ENCODE measurements around the gene DSTYK.
A peak's percentile ranks its signal among the peaks of the same experiment; 100 is the strongest.
"Not testable (repeated sequence)": the region's sequence is repeated elsewhere in the genome, so short reads cannot be mapped to it uniquely, and the experiment has no call there.

The DSTYK gene

DNA sequence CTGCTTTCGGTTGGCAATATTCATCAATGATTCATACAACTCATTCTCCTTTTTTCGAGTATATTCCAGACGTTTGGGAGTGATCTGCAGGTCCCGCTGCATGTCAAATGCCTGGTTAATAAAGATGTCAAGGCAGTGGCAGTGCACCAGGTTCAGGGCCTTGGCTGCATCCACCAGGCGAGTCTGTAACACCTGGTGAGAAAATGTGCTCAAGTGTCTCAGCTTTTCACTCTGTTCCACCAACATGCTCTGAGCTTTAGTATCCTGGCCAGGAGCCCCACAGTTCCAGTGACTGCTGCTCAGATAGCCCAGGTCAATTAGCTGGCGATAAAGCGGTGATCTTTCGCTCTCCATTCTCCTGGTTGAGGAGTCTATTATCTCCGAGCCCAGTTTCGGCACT lies 42.3 kb downstream of the DSTYK start:
- DNase-seq: no peak

DNA sequence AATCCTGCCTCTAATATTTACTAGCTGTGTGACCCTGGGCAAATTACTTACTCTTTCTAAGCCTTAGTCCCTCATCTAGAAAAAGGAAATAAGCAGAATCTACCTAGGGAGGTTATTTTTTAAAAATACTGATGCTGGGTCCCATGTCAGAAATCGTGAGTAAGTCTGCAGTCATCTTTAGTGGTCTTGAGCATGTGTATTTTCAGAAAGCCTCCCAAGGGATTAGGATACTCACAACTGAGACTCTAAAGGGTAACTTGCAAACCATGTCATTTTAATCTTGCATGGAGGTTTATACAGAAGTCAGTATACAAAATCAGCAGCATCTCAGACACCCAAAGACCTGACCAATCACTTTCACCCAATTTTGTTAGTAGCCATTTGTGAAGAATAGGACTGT lies 43.2 kb downstream of the DSTYK start:
- DNase-seq: no peak

DNA sequence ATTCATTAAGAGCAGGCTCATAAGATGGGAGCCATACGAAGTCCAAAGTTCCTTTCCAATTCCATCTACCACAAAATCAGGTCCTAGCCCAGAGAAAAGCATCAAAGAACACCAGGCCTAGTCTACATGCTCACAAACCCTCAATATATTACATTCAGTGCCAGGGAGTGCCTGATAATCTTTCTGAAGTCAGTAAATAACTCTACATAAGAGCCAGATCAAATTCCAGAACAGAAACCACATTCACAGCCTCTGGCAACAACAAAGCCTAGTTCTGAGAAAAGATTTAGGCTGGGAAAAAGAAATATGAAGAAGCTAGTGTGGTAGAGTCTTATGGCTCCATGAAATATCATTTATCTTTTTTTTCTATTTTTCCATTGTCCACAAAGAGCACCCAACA lies 49.2 kb downstream of the DSTYK start:
- no peak for DNase-seq

DNA sequence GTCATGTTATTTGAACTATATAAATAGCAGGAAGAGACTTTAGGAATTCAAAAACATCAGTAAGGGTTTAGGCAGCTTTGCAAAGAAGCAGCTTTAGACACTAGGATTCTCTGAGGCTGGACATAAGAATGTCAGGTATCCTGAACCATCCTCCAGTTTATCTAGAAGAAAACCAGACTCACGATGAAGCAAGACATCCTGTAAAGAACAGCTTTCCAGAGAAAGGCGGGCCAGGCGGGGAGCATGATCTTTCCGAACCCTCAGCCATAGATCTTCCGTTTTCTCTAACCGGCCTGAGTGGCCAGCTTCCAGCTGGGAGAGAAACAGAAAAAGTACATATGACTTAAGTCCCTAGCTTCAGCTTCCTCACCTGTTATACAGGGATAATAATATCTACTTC lies 50.4 kb downstream of the DSTYK start:
- DNase-seq: no peak

DNA sequence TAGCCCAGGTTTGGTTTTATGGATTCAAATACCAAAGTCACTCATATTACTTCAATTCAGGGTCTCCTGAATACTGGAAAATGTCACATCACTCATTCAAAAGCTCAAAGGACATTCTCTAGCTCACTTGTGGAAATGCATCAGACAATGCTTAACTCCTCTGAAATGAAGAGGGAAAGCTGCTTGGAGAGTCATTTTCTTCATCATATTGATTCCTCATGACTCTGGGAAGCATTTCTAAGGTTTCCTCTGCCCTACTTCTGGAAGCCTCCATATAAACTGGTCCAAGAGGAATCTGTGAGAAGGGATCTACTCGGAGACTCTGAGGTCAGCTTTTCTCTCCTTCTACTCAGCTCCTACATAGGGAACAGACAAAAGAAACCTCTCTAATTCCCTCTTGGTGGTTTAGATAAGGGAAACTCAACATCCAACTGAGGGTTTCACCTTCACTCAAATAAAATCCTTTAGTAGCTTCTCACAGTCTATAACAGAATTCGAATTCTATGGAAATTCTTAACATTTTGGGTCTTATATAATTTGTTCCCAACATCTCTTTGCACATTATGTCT lies 53.4 kb downstream of the DSTYK start:
- DNase-seq: no peak

DNA sequence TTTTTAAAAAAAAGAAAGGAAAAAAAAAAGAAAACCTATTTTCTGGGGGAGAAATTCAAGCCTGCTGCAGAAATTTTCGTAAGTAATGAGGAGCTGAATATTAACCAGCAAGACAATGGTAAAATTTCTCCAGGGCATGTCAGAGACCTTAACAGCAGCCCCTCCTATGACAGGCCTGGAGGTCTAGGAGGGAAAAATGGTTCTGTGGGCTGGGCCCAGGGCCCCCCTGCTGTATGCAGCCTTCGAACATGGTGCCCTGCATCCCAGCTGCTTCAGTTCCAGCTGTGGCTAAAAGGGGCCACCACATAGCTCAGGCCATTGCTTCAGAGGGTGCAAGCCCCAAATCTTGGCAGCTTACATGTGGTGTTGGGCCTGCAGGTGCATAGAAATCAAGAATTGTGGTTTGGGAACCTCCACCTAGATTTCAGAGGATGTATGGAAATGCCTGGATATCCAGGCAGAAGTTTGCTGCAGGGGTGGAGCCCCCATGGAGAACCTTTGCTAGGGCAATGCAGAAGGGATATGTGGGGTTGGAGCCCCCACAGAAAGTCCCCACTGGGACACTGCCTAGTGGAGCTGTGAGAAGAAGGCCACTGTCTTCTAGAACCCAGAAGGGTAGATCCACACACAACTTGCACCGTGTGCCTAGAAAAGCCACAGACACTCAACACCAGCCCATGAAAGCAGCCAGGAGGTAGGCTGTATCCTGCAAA lies 55.7 kb downstream of the DSTYK start:
- DNase-seq: not testable (repeated sequence)

- no peak for DNase-seq
Observed at GRCh38 chr1:205152505-205152904, 59.0 kb downstream of the DSTYK start.

- no peak for DNase-seq
Observed at GRCh38 chr1:205150651-205151428, 60.7 kb downstream of the DSTYK start.

GRCh38 chr1:205147191-205147835 lies 64.2 kb downstream of the DSTYK start:
- no peak for DNase-seq

GRCh38 chr1:205144751-205145150 lies 66.8 kb downstream of the DSTYK start:
- no peak for DNase-seq

- DNase-seq: no peak
Observed at GRCh38 chr1:205144046-205144720, 67.3 kb downstream of the DSTYK start.

- no peak for DNase-seq
Observed at GRCh38 chr1:205142102-205142469, 69.4 kb downstream of the DSTYK start.

DNA sequence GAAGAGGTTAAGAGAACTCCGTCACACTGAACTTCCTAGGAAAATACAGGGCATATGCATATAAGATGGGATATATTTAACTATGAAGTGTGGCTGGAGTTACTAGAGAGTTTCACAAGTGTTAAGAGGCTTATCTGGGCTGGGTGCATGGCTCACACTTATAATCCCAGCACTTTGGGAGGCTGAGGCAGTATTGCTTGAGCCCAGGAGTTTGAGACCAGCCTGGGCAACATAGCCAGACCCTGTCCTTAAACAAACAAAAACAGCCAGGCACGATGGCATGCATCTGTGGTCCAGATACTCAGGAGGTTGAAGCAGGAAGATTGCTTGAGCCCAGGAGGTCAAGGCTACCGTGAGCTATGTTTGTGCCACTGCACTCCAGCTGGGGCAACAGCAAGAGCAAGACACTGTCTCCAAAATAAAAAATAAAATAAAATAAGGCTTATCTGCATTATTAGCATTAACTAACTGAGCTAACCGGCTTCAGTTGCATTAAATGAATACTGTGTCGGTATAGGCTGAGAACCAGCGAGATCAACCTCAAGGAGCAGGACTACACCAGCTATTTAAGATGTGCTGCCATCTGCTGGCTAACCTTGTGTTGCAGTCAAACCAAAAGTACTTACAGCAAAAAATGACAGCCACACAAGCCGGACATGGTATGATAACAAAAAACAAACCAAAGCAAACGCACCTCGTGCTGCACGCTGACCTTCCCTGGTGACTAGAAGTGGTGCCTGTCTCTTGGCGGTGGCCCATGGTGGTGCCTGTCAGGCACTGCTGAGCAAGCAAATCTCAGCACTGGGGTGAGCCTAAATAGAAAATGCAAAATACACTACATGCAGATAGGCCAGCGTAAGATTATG lies 70.0 kb downstream of the DSTYK start:
- DNase-seq: peak; percentile 31

GRCh38 chr1:205140113-205140512 lies 71.4 kb downstream of the DSTYK start:
- DNase-seq: no peak

DNA sequence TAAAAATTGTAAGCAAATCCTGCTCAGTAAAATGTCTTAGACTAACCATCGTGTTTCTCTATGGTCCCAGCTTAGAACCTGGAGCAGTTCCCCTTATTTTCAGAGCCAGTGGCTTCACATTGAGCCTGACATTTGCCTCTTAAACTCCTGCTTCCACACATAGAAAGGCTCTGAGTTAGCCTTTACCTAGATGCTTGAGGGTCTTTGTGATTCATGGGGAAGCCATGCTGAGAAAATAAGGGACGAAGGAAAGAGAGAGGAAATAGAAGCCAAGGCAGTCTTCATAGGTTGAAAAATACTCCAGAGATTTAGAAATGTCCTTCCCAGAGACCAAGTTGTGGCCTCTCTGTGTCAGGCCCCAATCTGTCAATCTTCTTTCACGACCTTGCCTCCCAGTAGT lies 73.6 kb downstream of the DSTYK start:
- DNase-seq: no peak

GRCh38 chr1:205133287-205133686 lies 78.2 kb downstream of the DSTYK start:
- no peak for DNase-seq

GRCh38 chr1:205129447-205130029 lies 82.0 kb downstream of the DSTYK start:
- no peak for DNase-seq

DNA sequence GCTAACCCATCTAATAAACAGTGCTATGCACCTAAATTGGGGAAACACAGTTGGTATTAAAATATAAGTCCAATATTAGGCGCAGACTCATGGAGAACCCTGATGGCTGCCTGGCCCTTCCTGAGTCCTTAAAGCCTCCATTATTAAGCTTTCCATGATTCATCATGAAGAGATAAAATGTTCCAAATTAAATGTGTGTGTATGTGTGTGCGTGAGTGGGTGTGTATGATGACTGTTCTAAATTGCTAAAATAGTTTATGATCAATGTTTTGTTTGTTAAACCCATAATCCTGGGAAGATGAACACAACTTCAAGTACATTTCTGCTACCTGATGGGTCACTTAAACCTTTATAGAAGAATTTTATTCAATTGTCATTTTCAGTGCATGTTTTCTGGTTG lies 83.5 kb downstream of the DSTYK start:
- DNase-seq: no peak

- DNase-seq: no peak
Observed at GRCh38 chr1:205127646-205128045, 83.9 kb downstream of the DSTYK start.

DNA sequence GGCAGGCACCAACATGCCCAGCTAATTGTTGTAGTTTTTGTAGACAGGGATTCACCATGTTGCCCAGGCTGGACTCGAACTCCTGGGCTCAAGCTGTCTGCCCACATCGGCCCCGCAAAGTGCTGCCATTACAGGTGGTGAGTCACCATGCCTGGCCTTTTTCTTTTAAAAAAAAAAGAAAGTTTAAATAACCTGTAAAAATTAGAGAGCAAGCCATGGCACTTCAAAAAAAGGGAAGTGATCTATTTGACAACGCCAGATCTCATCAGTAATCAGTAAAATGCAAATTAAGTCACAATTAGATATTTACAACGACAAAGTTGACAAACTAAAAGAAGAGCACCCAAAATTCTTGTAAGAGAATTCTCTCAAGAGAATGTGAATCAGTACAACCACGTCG lies 86.8 kb downstream of the DSTYK start:
- DNase-seq: no peak

GRCh38 chr1:205122489-205122882 lies 89.0 kb downstream of the DSTYK start:
- no peak for DNase-seq

Measured in DMS79 (cell line).